Retinal pigment epithelial cell (primary cell): ENCODE measurements around the gene AFG3L2.

Source experiments
- DNase-seq: peaks from one replicate; pipeline ENCODE4 v3.0.0-alpha.2; 2010; ENCODE audit warnings: low read depth
- H3K4me3 ChIP-seq: 2 replicates; pipeline ENCODE4 v1.5.1; 2011; ENCODE audit warnings: mild to moderate bottlenecking, low read length, control low read depth, moderate library complexity
- CTCF ChIP-seq: conservative IDR thresholded peaks from 2 replicates; pipeline ENCODE4 v1.5.1; 2011; ENCODE audit warnings: low read depth, low read length, control low read depth, inconsistent platforms

The AFG3L2 gene

GRCh38 chr18:12315490-12315889 lies 61.5 kb downstream of the AFG3L2 start:
- no peak for TF ChIP-seq CTCF
- no peak overlapping the region for H3K4me3 ChIP-seq
- DNase-seq: no peak

DNA sequence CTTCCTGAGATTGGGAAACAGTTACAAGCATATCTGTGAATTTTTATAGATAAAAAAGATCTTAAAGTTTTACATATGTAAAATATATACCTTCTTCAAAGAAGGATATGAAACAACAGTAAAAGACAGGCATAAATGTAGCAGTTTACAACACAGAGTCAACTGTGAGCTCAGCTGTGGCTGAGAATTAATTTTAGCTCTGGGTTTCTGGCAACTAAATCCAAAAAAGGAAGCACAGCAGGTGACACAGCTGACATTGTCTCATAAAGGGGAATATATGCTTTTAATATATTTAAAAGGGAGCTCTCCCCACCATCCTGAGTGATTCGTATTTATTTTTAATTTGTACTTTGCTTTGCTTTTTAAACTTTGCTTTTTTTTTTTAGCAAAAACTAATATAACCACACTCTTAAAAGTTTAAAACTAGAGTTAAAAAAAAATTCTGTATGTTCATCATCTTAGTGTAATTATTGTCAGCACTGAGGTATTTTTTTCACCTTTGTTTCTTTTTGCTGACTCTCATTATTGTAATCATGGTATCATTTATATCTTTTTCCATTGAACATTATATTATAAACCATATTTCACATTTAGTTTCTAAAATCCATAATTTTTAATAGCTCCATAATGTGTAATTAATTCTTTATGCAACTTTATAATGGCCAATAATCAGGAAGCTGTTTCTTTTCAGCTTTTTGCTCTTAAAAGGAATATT lies 62.3 kb downstream of the AFG3L2 start:
- TF ChIP-seq CTCF: no peak
- H3K4me3 ChIP-seq: no peak overlapping the region
- DNase-seq: no peak

DNA sequence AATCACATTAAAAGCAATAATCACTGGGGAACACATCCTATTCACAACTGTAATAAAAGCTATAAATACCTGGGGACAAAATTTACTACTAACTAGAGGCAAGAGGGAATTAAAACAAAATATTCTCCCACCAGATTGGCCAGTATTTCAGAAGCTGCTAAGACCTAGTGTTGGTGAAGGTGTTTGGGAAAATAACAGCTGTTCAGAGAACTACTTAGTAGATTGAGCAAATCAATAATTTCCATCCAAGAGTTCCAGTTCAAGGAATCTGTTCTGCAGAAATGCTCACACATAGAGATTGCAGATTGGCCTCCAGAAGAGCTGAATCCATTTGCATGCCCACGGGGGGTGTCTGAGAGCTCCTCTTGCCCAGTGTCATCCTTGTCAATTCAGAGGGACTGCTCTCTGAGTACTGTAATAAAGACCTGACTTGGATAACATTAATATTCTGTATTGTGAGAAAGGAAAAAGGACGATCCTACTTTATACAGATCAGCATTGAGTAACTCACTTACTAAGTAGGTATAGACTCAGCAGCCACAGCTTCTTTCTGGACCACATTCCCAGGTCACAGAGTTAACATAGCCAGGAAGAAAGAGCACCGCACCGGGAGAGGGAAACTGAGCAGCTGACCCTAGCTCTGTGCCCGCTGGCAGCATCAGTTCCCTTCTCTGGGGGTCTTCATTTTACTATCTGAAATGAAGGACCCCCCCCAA lies 63.3 kb downstream of the AFG3L2 start:
- no peak overlapping the region for H3K4me3 ChIP-seq
- no peak for TF ChIP-seq CTCF
- no peak for DNase-seq

GRCh38 chr18:12312976-12313375 lies 64.1 kb downstream of the AFG3L2 start:
- TF ChIP-seq CTCF: no peak
- no peak overlapping the region for H3K4me3 ChIP-seq
- no peak for DNase-seq

- H3K4me3 ChIP-seq: no peak overlapping the region
- no peak for DNase-seq
- no peak for TF ChIP-seq CTCF
Measured at GRCh38 chr18:12310762-12311161, 66.3 kb downstream of the AFG3L2 start.

DNA sequence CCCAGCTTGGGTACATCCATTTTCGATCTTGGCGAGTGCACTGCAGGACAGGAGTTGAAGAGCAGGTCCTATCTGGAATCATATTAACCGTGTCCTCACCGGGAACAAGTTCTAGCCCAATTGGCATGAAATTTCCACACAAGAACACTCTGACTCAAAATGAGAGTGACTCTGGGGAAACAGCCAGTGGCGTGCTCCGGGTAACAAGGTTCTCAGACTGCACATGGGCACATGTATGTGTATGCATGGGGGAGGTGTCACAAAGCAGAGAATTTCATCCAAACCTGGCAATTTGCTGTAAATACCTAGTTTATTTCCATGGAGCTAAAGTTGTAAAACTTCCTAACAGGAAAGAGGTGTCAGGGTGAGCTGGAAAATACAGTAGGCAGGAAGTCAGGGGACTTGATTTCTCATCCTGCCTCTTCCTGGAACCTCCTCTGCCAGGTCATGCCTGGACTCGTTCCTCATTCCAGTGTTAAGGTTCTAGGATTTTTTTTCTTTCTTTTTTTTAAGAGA lies 67.3 kb downstream of the AFG3L2 start:
- TF ChIP-seq CTCF: no peak
- DNase-seq: no peak
- H3K4me3 ChIP-seq: peak overlapping the region; percentile 80
